Left ventricle myocardium superior (tissue), 1 donor: Measurements from ENCODE around the gene IGF2R. TPM values are rescaled to one million over a fixed set of nuclear protein-coding genes. Genes with fewer than 3 reads are reported as not detected.
A peak's percentile ranks its signal among the peaks of the same experiment; 100 is the strongest.
"Not testable (repeated sequence)": the region's sequence is repeated elsewhere in the genome, so short reads cannot be mapped to it uniquely, and the experiment has no call there.

Experiments
- ATAC-seq: fragments of 200-7000 bp; cut with Tn5 transposase; one replicate; pipeline ENCODE4 v1.9.1; 2020; ENCODE audit warnings: mild to moderate bottlenecking, moderate library complexity
- DNase-seq: peaks from one replicate; pipeline ENCODE4 v3.0.0-alpha.2; 2020
- intact Hi-C: fragments of 100-400 bp; cut with micrococcal nuclease; formaldehyde crosslinking; loops from one replicate; pipeline ENCODE4 v1.11.0; 2022
- long read RNA-seq: library from polyadenylated mRNA; unstranded; transcript quantifications from one replicate; pipeline ENCODE4 v2.0.0, GENCODE V29; 2021
- total RNA-seq: library from RNA; stranded (reverse); fragmentation: NEBNext Ultra II Directional; extraction: Animal tissue kit (Norgen Biotek cat#: 25700); gene quantifications from one replicate; pipeline ENCODE4 v1.2.1, GENCODE V29; 2021
- donor health status: DM: no; HTN: yes; CAD: no; lungs with severe emphysema.

The IGF2R gene
- total RNA-seq: 68.4 TPM
- long read RNA-seq, full-length matches to known transcripts: 5 of 54 reads
- long read RNA-seq, partial matches to known transcripts: 48 of 54 reads
- long read RNA-seq, other reads (novel, unspliced or antisense): 1 of 54 reads

- ATAC-seq: peak; percentile 91
- intact Hi-C loops: no loop called here
- DNase-seq: peak; percentile 97
These were observed at the start of gene IGF2R for GRCh38 chr6:159968295-159969203. IGF2R (plus strand) TSS chr6:159969082; CDS start chr6:159969247, 165 bp downstream.

GRCh38 chr6:159919800-159920199 is 49.1 kb upstream of the IGF2R start:
- DNase-seq: no peak
- ATAC-seq: no peak
- intact Hi-C loops: no loop called here

GRCh38 chr6:159924150-159924549 is 44.7 kb upstream of the IGF2R start:
- intact Hi-C loops, DNase-seq, ATAC-seq: not testable (repeated sequence)

GRCh38 chr6:159926542-159927203 is 42.2 kb upstream of the IGF2R start:
- intact Hi-C loops: no loop called here
- DNase-seq (no peak), ATAC-seq (no peak)

- intact Hi-C loops: no loop called here
- DNase-seq (peak; percentile 33), ATAC-seq (no peak)
These were observed 39.1 kb upstream of the IGF2R start for GRCh38 chr6:159929819-159930218.

GRCh38 chr6:159931112-159931511 is 37.8 kb upstream of the IGF2R start:
- DNase-seq: no peak
- intact Hi-C loops: no loop called here
- ATAC-seq: no peak

- no peak for DNase-seq
- no peak for ATAC-seq
- intact Hi-C loops: no loop called here
These were observed 37.0 kb upstream of the IGF2R start for GRCh38 chr6:159931846-159932245.

GRCh38 chr6:159933077-159933476 is 35.8 kb upstream of the IGF2R start:
- intact Hi-C loops: no loop called here
- ATAC-seq: no peak
- DNase-seq: no peak

GRCh38 chr6:159934181-159934580 is 34.7 kb upstream of the IGF2R start:
- DNase-seq (no peak), ATAC-seq (no peak)
- intact Hi-C loops: no loop called here

GRCh38 chr6:159935065-159935464 is 33.8 kb upstream of the IGF2R start:
- intact Hi-C loops: no loop called here
- DNase-seq (no peak), ATAC-seq (peak; percentile 56)

GRCh38 chr6:159935633-159936032 is 33.2 kb upstream of the IGF2R start:
- DNase-seq: no peak
- ATAC-seq: peak; percentile 48
- intact Hi-C loops: no loop called here

- peak; percentile 77 for ATAC-seq
- peak; percentile 58 for DNase-seq
- intact Hi-C loops: loop anchor here (10.0 kb wide), 1 partner anchor 85 kb away; no protein-coding TSS in a partner anchor
These were observed 29.3 kb upstream of the IGF2R start for GRCh38 chr6:159939591-159940016.

- ATAC-seq: peak; percentile 42
- no peak for DNase-seq
- intact Hi-C loops: loop anchor here (10.0 kb wide), 1 partner anchor 87 kb away; no protein-coding TSS in a partner anchor
These were observed 27.4 kb upstream of the IGF2R start for GRCh38 chr6:159941286-159942113.

- intact Hi-C loops: loop anchor here (10.0 kb wide), 1 partner anchor 88 kb away; no protein-coding TSS in a partner anchor
- ATAC-seq: peak; percentile 74
- DNase-seq: peak; percentile 41
These were observed 25.7 kb upstream of the IGF2R start for GRCh38 chr6:159943101-159943632.

- ATAC-seq (no peak), DNase-seq (no peak)
- intact Hi-C loops: loop anchor here (10.0 kb wide), 1 partner anchor 89 kb away; no protein-coding TSS in a partner anchor
These were observed 24.8 kb upstream of the IGF2R start for GRCh38 chr6:159943968-159944598.

GRCh38 chr6:159945801-159946392 is 23.0 kb upstream of the IGF2R start:
- intact Hi-C loops: loop anchor here (10.0 kb wide), 1 partner anchor 91 kb away; no protein-coding TSS in a partner anchor
- DNase-seq: no peak
- no peak for ATAC-seq

- intact Hi-C loops: loop anchor here (10.0 kb wide), 1 partner anchor 92 kb away; no protein-coding TSS in a partner anchor
- no peak for DNase-seq
- ATAC-seq: no peak
These were observed 22.0 kb upstream of the IGF2R start for GRCh38 chr6:159946912-159947311.

GRCh38 chr6:159948199-159948598 is 20.7 kb upstream of the IGF2R start:
- intact Hi-C loops: loop anchor here (10.0 kb wide), 1 partner anchor 93 kb away; no protein-coding TSS in a partner anchor
- ATAC-seq: no peak
- no peak for DNase-seq
